Putamen (tissue), 1 donor: ENCODE results near the gene PIP5K1B.

Experiments used
- DNase-seq: peaks from one replicate; pipeline ENCODE4 v3.0.0-alpha.2; 2016; ENCODE audit warnings: low spot score

The PIP5K1B gene

GRCh38 chr9:68707801-68708488 lies 2.9 kb downstream of the PIP5K1B start:
- no peak for DNase-seq

GRCh38 chr9:68708513-68708912 lies 3.5 kb downstream of the PIP5K1B start:
- DNase-seq: no peak

GRCh38 chr9:68709291-68710110 lies 4.5 kb downstream of the PIP5K1B start:
- DNase-seq: no peak

- no peak for DNase-seq
These were observed 5.1 kb downstream of the PIP5K1B start for GRCh38 chr9:68710111-68710471.

GRCh38 chr9:68711281-68711680 lies 6.2 kb downstream of the PIP5K1B start:
- no peak for DNase-seq

- DNase-seq: no peak
These were observed 6.9 kb downstream of the PIP5K1B start for GRCh38 chr9:68711932-68712331.

- no peak for DNase-seq
These were observed 9.6 kb downstream of the PIP5K1B start for GRCh38 chr9:68714416-68715180.

- DNase-seq: no peak
These were observed 10.1 kb downstream of the PIP5K1B start for GRCh38 chr9:68715181-68715456.

- no peak for DNase-seq
These were observed 12.8 kb downstream of the PIP5K1B start for GRCh38 chr9:68717552-68718443.

- DNase-seq: no peak
These were observed 14.8 kb downstream of the PIP5K1B start for GRCh38 chr9:68719847-68720246.

- no peak for DNase-seq
These were observed 15.7 kb downstream of the PIP5K1B start for GRCh38 chr9:68720656-68721313.

- no peak for DNase-seq
These were observed 16.8 kb downstream of the PIP5K1B start for GRCh38 chr9:68721666-68722330.

- DNase-seq: no peak
These were observed 20.0 kb downstream of the PIP5K1B start for GRCh38 chr9:68725070-68725469.

- DNase-seq: no peak
These were observed 21.4 kb downstream of the PIP5K1B start for GRCh38 chr9:68726489-68726888.

GRCh38 chr9:68727636-68728035 lies 22.6 kb downstream of the PIP5K1B start:
- DNase-seq: no peak

GRCh38 chr9:68728731-68729130 lies 23.7 kb downstream of the PIP5K1B start:
- no peak for DNase-seq

- no peak for DNase-seq
These were observed 25.7 kb downstream of the PIP5K1B start for GRCh38 chr9:68730570-68731235.

- no peak for DNase-seq
These were observed 26.8 kb downstream of the PIP5K1B start for GRCh38 chr9:68731857-68732256.

- no peak for DNase-seq
These were observed 27.5 kb downstream of the PIP5K1B start for GRCh38 chr9:68732405-68733020.

- DNase-seq: no peak
These were observed 28.0 kb downstream of the PIP5K1B start for GRCh38 chr9:68733021-68733405.
